ENCODE measurements around the gene HAPLN1. TPM values are rescaled to one million over a fixed set of nuclear protein-coding genes. Genes with fewer than 3 reads are reported as not detected.

Gene HAPLN1
- total and polyA plus RNA-seq, 2 of the 8 experiments (the other 6 are each of a cell fraction or from before 2014, with no cell fraction given), result 0.56 to 2.1 TPM

DNA sequence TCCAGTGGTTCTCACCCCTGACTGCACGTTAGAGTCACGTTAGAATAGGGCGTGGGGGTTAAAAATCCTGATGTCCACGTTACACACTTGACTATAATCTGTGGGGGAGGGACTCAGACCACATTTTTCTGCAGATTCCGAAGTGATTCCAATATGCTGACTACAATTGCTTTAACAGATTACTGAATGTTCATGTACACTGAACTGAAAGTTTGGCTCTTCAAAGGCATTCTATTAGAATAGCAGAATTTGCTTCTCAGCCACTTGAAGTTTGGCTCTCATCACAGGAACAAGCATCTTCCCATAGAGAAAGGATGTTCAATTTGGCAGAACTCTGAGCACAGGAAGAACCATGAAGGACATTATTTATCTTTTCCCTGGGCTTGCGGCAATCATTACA is 84.5 kb downstream of the HAPLN1 start:
- POLR2A ChIA-PET (ENCODE audit: partially characterized antibody), result no interaction called here
- 89% methylated on average over 6 of the region's 6 CpGs; no CpG with 5 or more reads in 1 of the 2 experiments for WGBS, 2 experiments (ENCODE audit: extremely low coverage in 1 of 2, insufficient coverage in 1 of 2, insufficient read length in 1 of 2, insufficient replicate concordance in 2 of 2, low coverage in 1 of 2, low lambda C conversion rate in 2 of 2, missing lambda C conversion rate in 1 of 2)
- TF ChIP-seq EZH2 (IDR thresholded peaks at IDR 0.05; ENCODE audit: low read depth, low read length, severe bottlenecking), result no peak
- no peak for TF ChIP-seq FOSL1 (IDR thresholded peaks at IDR 0.05; ENCODE audit: insufficient read depth, low read depth, low read length)
- no peak for TF ChIP-seq RXRA (IDR thresholded peaks at IDR 0.05; ENCODE audit: insufficient read depth, low read depth, low read length)
- TF ChIP-seq BCL11A (IDR thresholded peaks at IDR 0.05; ENCODE audit: low read depth in 2 of 2, low read length in 2 of 2), result no peak
- TF ChIP-seq, protein P1, sequence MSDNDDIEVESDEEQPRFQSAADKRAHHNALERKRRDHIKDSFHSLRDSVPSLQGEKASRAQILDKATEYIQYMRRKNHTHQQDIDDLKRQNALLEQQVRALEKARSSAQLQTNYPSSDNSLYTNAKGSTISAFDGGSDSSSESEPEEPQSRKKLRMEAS (IDR thresholded peaks at IDR 0.05), result no peak
- no peak for TF ChIP-seq POLR2AphosphoS5 (IDR thresholded peaks at IDR 0.05; ENCODE audit: low read depth, low read length)
- TF ChIP-seq SUZ12 (IDR thresholded peaks at IDR 0.05; ENCODE audit: low read length), result no peak
- no peak for TF ChIP-seq CREB1 (IDR thresholded peaks at IDR 0.05)
- TF ChIP-seq, protein P2, sequence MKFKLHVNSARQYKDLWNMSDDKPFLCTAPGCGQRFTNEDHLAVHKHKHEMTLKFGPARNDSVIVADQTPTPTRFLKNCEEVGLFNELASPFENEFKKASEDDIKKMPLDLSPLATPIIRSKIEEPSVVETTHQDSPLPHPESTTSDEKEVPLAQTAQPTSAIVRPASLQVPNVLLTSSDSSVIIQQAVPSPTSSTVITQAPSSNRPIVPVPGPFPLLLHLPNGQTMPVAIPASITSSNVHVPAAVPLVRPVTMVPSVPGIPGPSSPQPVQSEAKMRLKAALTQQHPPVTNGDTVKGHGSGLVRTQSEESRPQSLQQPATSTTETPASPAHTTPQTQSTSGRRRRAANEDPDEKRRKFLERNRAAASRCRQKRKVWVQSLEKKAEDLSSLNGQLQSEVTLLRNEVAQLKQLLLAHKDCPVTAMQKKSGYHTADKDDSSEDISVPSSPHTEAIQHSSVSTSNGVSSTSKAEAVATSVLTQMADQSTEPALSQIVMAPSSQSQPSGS (IDR thresholded peaks at IDR 0.05; ENCODE audit: low read length), result no peak
- no peak for TF ChIP-seq ZNF274 (IDR thresholded peaks at IDR 0.05; ENCODE audit: borderline replicate concordance, extremely low read depth, low read length)
- no peak for TF ChIP-seq GTF2F1 (IDR thresholded peaks at IDR 0.05; ENCODE audit: borderline replicate concordance, low read depth, low read length)
- no peak for TF ChIP-seq CBX8 (IDR thresholded peaks at IDR 0.05; ENCODE audit: borderline replicate concordance, low read depth, low read length)
- TF ChIP-seq POLR2A (IDR thresholded peaks at IDR 0.05; ENCODE audit: control extremely low read depth in 1 of 2, low read depth in 2 of 2, low read length in 2 of 2), result no peak

More for the DNA sequence above, 84.5 kb downstream of the HAPLN1 start:
- Histone ChIP-seq H2BK20ac (ENCODE audit: low read length) (no peak overlapping the region), H3K14ac (ENCODE audit: insufficient read length) (no peak overlapping the region), H2AFZ (ENCODE audit: low read length) (0 out of 2 replicates have a peak overlapping the region, but pooled peaks have one; percentile 27), H3K27me3 (replicated peaks in 1 of 4; ENCODE audit: control insufficient read depth in 3 of 4, extremely low read depth in 1 of 4, insufficient read depth in 3 of 4, low read length in 3 of 4) (no peaks in the 10 kb centered on the region), H3K4me2 (ENCODE audit: insufficient read depth in 1 of 2, low read depth in 2 of 2, low read length in 2 of 2) (no peak overlapping the region), H3K79me1 (ENCODE audit: low read depth, low read length) (no peaks in the 10 kb centered on the region), H3K4me1 (replicated peaks in 1 of 4; ENCODE audit: control insufficient read depth in 3 of 4, insufficient read depth in 4 of 4, low read length in 3 of 4) (no peaks in the 10 kb centered on the region), H4K5ac (ENCODE audit: insufficient read length, low read depth, low read length) (no peak overlapping the region), H2BK5ac (ENCODE audit: low read depth, low read length) (no peak overlapping the region), H3K36me3 (ENCODE audit: control insufficient read depth in 2 of 4, insufficient read depth in 4 of 4, low read length in 3 of 4) (no peaks in the 10 kb centered on the region), H2BK12ac (ENCODE audit: low read depth, low read length) (no peak overlapping the region), H3K23me2 (ENCODE audit: low read depth, low read length) (no peaks in the 10 kb centered on the region), H3K4ac (replicated peaks; ENCODE audit: insufficient read length, low read depth, low read length) (no peak overlapping the region), H4K20me1 (replicated peaks in 1 of 2; ENCODE audit: control insufficient read depth in 1 of 2, insufficient read depth in 2 of 2, low read length in 2 of 2) (no peaks in the 10 kb centered on the region), H3K27ac (ENCODE audit: low read depth, low read length) (no peak overlapping the region), H3K9me3 (ENCODE audit: insufficient read depth in 2 of 2, low read depth in 1 of 2, low read length in 1 of 2) (no peaks in the 10 kb centered on the region), H3K9ac (replicated peaks in 1 of 4; ENCODE audit: extremely low read depth in 1 of 4, low read depth in 3 of 4, low read length in 3 of 4) (no peak overlapping the region), H3K23ac (ENCODE audit: insufficient read length) (no peak overlapping the region), H4K8ac (ENCODE audit: extremely low read depth, insufficient read depth, low read length) (no peak overlapping the region), H2BK15ac (ENCODE audit: low read length) (no peak overlapping the region), H3K18ac (ENCODE audit: extremely low read depth, low read length) (no peak overlapping the region), H2AK5ac (ENCODE audit: low read depth, low read length) (no peak overlapping the region), H4K91ac (replicated peaks; ENCODE audit: insufficient read length, low read length) (no peak overlapping the region), H3K56ac (replicated peaks; ENCODE audit: insufficient read length, low read depth, low read length) (no peak overlapping the region), H3K4me3 (ENCODE audit: extremely low read depth in 1 of 4, insufficient read depth in 2 of 4, low read depth in 3 of 4, low read length in 4 of 4) (no peak overlapping the region), H3K79me2 (ENCODE audit: control insufficient read depth in 1 of 2, insufficient read depth in 2 of 2, low read length in 2 of 2) (no peaks in the 10 kb centered on the region), H2BK120ac (replicated peaks; ENCODE audit: low read depth, low read length) (no peak overlapping the region)
- CTCF ChIA-PET (ENCODE audit: partially characterized antibody), result interaction anchor here (0.6 to 1.6 kb wide), 3 partner anchors 12 to 27 kb away, joined by 3 read pairs; no protein-coding TSS in a partner anchor
- DNase-seq (ENCODE audit: low read depth in 1 of 2, low spot score in 2 of 2) (no peak), FAIRE-seq (no peak)
